ENCODE results near the gene SLCO1A2.

Gene SLCO1A2

GRCh38 chr12:21223930-21224329 lies 110.8 kb downstream of the SLCO1A2 start:
- H3K36me3 ChIP-seq (ENCODE audit: control insufficient read depth, insufficient read depth, low read length): no peaks in the 10 kb centered on the region
- H3K4me2 ChIP-seq (ENCODE audit: low read length): no peak overlapping the region
- H3K9ac ChIP-seq: no peak overlapping the region
- no peaks in the 10 kb centered on the region for H3K9me3 ChIP-seq (ENCODE audit: control insufficient read depth, low read length)
- H3K27me3 ChIP-seq (ENCODE audit: control insufficient read depth, insufficient read depth, low read length): no peaks in the 10 kb centered on the region
- H3K4me1 ChIP-seq: no peaks in the 10 kb centered on the region
- no peak for TF ChIP-seq CTCF (IDR thresholded peaks at IDR 0.05)
- H3K27ac ChIP-seq: no peak overlapping the region
- no peak overlapping the region for H2AFZ ChIP-seq
- no peak overlapping the region for H3K4me3 ChIP-seq (ENCODE audit: low read depth, low read length)
- no peaks in the 10 kb centered on the region for H3K79me2 ChIP-seq

GRCh38 chr12:21221778-21222177 lies 112.9 kb downstream of the SLCO1A2 start:
- Histone ChIP-seq H3K4me1 (no peaks in the 10 kb centered on the region), H3K79me2 (no peaks in the 10 kb centered on the region), H2AFZ (no peak overlapping the region), H3K9ac (no peak overlapping the region), H3K36me3 (ENCODE audit: control insufficient read depth, insufficient read depth, low read length) (no peaks in the 10 kb centered on the region), H3K27ac (no peak overlapping the region), H3K9me3 (ENCODE audit: control insufficient read depth, low read length) (no peaks in the 10 kb centered on the region), H3K4me3 (ENCODE audit: low read depth, low read length) (no peak overlapping the region), H3K4me2 (ENCODE audit: low read length) (no peak overlapping the region), H3K27me3 (ENCODE audit: control insufficient read depth, insufficient read depth, low read length) (no peaks in the 10 kb centered on the region)
- TF ChIP-seq CTCF (IDR thresholded peaks at IDR 0.05): no peak

GRCh38 chr12:21221072-21221471 lies 113.6 kb downstream of the SLCO1A2 start:
- H3K36me3 ChIP-seq (ENCODE audit: control insufficient read depth, insufficient read depth, low read length): no peaks in the 10 kb centered on the region
- TF ChIP-seq CTCF (IDR thresholded peaks at IDR 0.05): no peak
- H3K27me3 ChIP-seq (ENCODE audit: control insufficient read depth, insufficient read depth, low read length): no peaks in the 10 kb centered on the region
- H3K4me3 ChIP-seq (ENCODE audit: low read depth, low read length): no peak overlapping the region
- H2AFZ ChIP-seq: no peak overlapping the region
- no peak overlapping the region for H3K27ac ChIP-seq
- H3K4me1 ChIP-seq: no peaks in the 10 kb centered on the region
- no peak overlapping the region for H3K9ac ChIP-seq
- no peaks in the 10 kb centered on the region for H3K79me2 ChIP-seq
- H3K9me3 ChIP-seq (ENCODE audit: control insufficient read depth, low read length): no peaks in the 10 kb centered on the region
- no peak overlapping the region for H3K4me2 ChIP-seq (ENCODE audit: low read length)

GRCh38 chr12:21220266-21220665 lies 114.5 kb downstream of the SLCO1A2 start:
- Histone ChIP-seq H3K36me3 (ENCODE audit: control insufficient read depth, insufficient read depth, low read length) (no peaks in the 10 kb centered on the region), H3K4me1 (no peaks in the 10 kb centered on the region), H3K9me3 (ENCODE audit: control insufficient read depth, low read length) (no peaks in the 10 kb centered on the region), H3K27ac (no peak overlapping the region), H3K4me3 (ENCODE audit: low read depth, low read length) (no peak overlapping the region), H3K79me2 (no peaks in the 10 kb centered on the region), H3K27me3 (ENCODE audit: control insufficient read depth, insufficient read depth, low read length) (no peaks in the 10 kb centered on the region), H3K9ac (no peak overlapping the region), H3K4me2 (ENCODE audit: low read length) (no peak overlapping the region), H2AFZ (no peak overlapping the region)
- no peak for TF ChIP-seq CTCF (IDR thresholded peaks at IDR 0.05)

- H2AFZ ChIP-seq: no peak overlapping the region
- H3K4me1 ChIP-seq: no peaks in the 10 kb centered on the region
- H3K27ac ChIP-seq: no peak overlapping the region
- H3K4me3 ChIP-seq (ENCODE audit: low read depth, low read length): no peak overlapping the region
- H3K4me2 ChIP-seq (ENCODE audit: low read length): no peak overlapping the region
- H3K36me3 ChIP-seq (ENCODE audit: control insufficient read depth, insufficient read depth, low read length): no peaks in the 10 kb centered on the region
- no peak overlapping the region for H3K9ac ChIP-seq
- no peaks in the 10 kb centered on the region for H3K27me3 ChIP-seq (ENCODE audit: control insufficient read depth, insufficient read depth, low read length)
- H3K79me2 ChIP-seq: no peaks in the 10 kb centered on the region
- no peak for TF ChIP-seq CTCF (IDR thresholded peaks at IDR 0.05)
- no peaks in the 10 kb centered on the region for H3K9me3 ChIP-seq (ENCODE audit: control insufficient read depth, low read length)
These were observed 115.5 kb downstream of the SLCO1A2 start for GRCh38 chr12:21219206-21219605.

All from parathyroid adenoma (tissue), 2 donors.